Pericardium fibroblast (primary cell): ENCODE measurements around the gene ZNG1E. TPM values are rescaled to one million over a fixed set of nuclear protein-coding genes. Genes with fewer than 3 reads are reported as not detected.

Experiments used
- total RNA-seq: library from RNA; depleted of rRNA; stranded (reverse); fragments of >200 nt; gene quantifications from 2 replicates; pipeline ENCODE4 v1.2.3, GENCODE V29; 2015

The ZNG1E gene
- total RNA-seq: 21.7 and 36.2 TPM in 2 replicates

GRCh38 chr9:65675589-65676021, at the start of gene ZNG1E:
TSS of gene ZNG1E (plus strand) at chr9:65675928. CDS start at chr9:65675977, 49 bp downstream.

GRCh38 chr9:65737096-65737564, 61.4 kb downstream of the ZNG1E start, which contains the start of gene FOXD4L4:
TSS of gene FOXD4L4 (plus strand) at chr9:65737146. CDS start at chr9:65737146, 0 bp downstream.

Other genes with a start within 250 kb of the ZNG1E start
- gene FOXD4L4, start 61.2 kb downstream of the ZNG1E start, total RNA-seq: not detected in 2 replicates